ENCODE data around the gene NRG3. TPM values are rescaled to one million over a fixed set of nuclear protein-coding genes. Genes with fewer than 3 reads are reported as not detected.

Gene NRG3
- total and polyA plus RNA-seq, 11 donors: 0.11 to 0.41 (median 0.27) TPM; not detected in 7

DNA sequence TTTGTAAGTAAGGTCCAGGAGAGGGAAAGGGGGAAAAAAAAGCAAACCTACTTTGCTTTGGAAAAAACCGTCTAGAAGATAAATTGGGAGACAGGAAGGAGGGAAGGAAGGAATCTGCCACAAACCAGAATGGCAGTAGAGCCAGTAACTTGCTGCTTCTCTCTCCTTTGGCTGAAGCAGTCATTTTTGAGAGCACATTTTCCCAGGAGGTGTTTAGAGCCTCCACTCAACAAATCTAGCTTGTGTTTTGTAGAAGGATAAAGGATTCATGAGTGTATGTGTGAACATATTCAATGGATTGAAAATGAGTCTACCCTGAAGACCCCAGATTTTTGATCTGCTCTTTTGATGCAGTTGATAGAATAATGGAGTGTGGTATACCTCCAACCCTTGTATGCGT, 2.6 kb downstream of the NRG3 start:
- TF ChIP-seq POLR2A (IDR thresholded peaks at IDR 0.05): no peak
- TF ChIP-seq CTCF (IDR thresholded peaks at IDR 0.05): no peak
- DNase-seq (no peak), ATAC-seq (no peak)
- Histone ChIP-seq H3K9me3 (no peaks in the 10 kb centered on the region), H3K27ac (no peak overlapping the region), H3K27me3 (peaks cover 13 to 61% (median 43%) of the 10 kb centered on the region in 9 donors), H3K36me3 (no peaks in the 10 kb centered on the region), H3K4me1 (peaks cover 0 to 25% (median 10%) of the 10 kb centered on the region in 12 donors), H3K4me3 (no peak overlapping the region)
- WGBS, 4 donors: 39 to 50% (median 44%) methylated on average over 2 of the region's 2 CpGs
- intact Hi-C loops (cut with DNase I): no loop called here

DNA sequence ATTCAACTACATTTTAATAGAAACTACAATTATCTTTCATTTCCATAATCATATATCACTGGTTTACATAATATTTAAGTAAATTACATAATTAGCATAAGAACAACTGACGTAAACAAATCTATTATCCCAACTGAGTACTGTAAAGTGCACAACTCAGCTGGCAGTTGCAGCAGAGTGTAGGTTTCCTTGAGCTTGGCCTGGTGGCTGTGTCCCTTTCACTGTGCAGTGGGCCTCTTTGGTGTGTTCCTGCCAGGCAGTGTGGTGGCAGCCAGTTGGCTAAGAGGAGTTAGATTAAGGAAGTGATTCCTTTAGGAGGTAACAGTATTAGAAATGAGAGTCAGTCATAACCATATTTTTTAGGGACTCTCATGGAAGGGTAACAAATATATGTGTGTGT, 7.0 kb downstream of the NRG3 start:
- no peak overlapping the region for H3K4me3 ChIP-seq
- H3K27ac ChIP-seq: no peak overlapping the region
- TF ChIP-seq POLR2A (IDR thresholded peaks at IDR 0.05) (no peak), CTCF (IDR thresholded peaks at IDR 0.05) (no peak)
- no peak for ATAC-seq
- no peaks in the 10 kb centered on the region for H3K36me3 ChIP-seq
- 88 to 94% (median 92%) methylated on average over 1 of the region's 1 CpG for WGBS, 4 donors
- no peaks in the 10 kb centered on the region for H3K4me1 ChIP-seq
- intact Hi-C loops (cut with DNase I): no loop called here
- peaks cover 0 to 32% (median 13%) of the 10 kb centered on the region in 9 donors for H3K27me3 ChIP-seq
- DNase-seq: no peak
- no peaks in the 10 kb centered on the region for H3K9me3 ChIP-seq

GRCh38 chr10:81884856-81885255, 9.9 kb downstream of the NRG3 start:
- Histone ChIP-seq H3K4me1 (no peaks in the 10 kb centered on the region), H3K27me3 (peaks cover 0 to 6% (median 0%) of the 10 kb centered on the region in 9 donors), H3K4me3 (no peak overlapping the region), H3K36me3 (no peaks in the 10 kb centered on the region), H3K27ac (no peak overlapping the region), H3K9me3 (no peaks in the 10 kb centered on the region)
- DNase-seq: no peak
- no peak for ATAC-seq
- intact Hi-C loops (cut with DNase I): no loop called here
- TF ChIP-seq CTCF (IDR thresholded peaks at IDR 0.05) (no peak), POLR2A (IDR thresholded peaks at IDR 0.05) (no peak)
- WGBS, 4 donors: 92 to 95% (median 94%) methylated on average over 1 of the region's 1 CpG

- Histone ChIP-seq H3K27ac (no peak overlapping the region), H3K27me3 (peaks cover 0 to 6% (median 0%) of the 10 kb centered on the region in 9 donors), H3K4me1 (no peaks in the 10 kb centered on the region), H3K4me3 (no peak overlapping the region), H3K9me3 (no peaks in the 10 kb centered on the region), H3K36me3 (no peaks in the 10 kb centered on the region)
- intact Hi-C loops (cut with DNase I): no loop called here
- ATAC-seq (no peak), DNase-seq (no peak)
- 89 to 96% (median 89%) methylated on average over 2 of the region's 2 CpGs for WGBS, 4 donors
- TF ChIP-seq POLR2A (IDR thresholded peaks at IDR 0.05): no peak
- TF ChIP-seq CTCF (IDR thresholded peaks at IDR 0.05): no peak
These were observed 10.5 kb downstream of the NRG3 start for GRCh38 chr10:81885491-81885890.
